ACHN (cell line): ENCODE measurements around the gene TGDS.
"Not testable (repeated sequence)": the region's sequence is repeated elsewhere in the genome, so short reads cannot be mapped to it uniquely, and the experiment has no call there.

ENCODE experiments used
- DNase-seq: peaks from one replicate; pipeline ENCODE4 v3.0.0-alpha.2; 2015
- in situ Hi-C: cut with HindIII; loops from 2 replicates; pipeline ENCODE4 v1.10.0; 2017; ENCODE audit warnings: low sequenced_read_pairs, low pct_ligation_motif_present, low pct_unique_long_range_greater_than_20kb

Gene TGDS

GRCh38 chr13:94526956-94527355 is 69.0 kb downstream of the TGDS start:
- in situ Hi-C loops, DNase-seq: not testable (repeated sequence)

GRCh38 chr13:94525781-94526180 is 70.2 kb downstream of the TGDS start:
- in situ Hi-C loops: no loop called here
- no peak for DNase-seq

DNA sequence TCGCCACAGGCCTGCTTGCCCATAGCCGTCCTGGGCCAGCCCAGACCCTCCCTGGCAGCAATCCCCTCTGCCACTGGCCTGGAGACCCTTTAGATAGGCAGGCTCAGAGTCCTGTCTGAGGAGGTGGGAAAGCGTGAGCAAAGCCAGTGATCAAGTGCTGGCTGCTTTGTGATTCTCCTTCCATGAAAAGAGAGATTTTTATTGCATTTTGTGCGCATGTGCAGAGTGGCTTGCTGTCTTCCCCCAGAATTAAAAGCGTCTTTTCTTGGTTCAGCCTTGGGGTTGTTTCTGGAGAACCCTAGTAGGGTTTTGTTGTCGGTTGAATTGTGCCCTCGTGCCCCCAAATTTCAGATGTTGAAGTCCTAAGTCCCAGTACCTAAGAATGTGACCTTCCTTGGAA is 71.5 kb downstream of the TGDS start:
- DNase-seq: no peak
- in situ Hi-C loops: no loop called here
